Astrocyte of the spinal cord (primary cell): ENCODE results near the gene KCNJ6.

Experiments
- DNase-seq: peaks from one replicate; pipeline ENCODE4 v3.0.0; 2011; ENCODE audit warnings: low read depth, low spot score
- H3K4me3 ChIP-seq: 2 replicates; pipeline ENCODE4 v1.5.1; 2011; ENCODE audit warnings: low read depth, mild to moderate bottlenecking, low read length, moderate library complexity
- CTCF ChIP-seq: IDR thresholded peaks from 2 replicates; pipeline ENCODE4 v1.5.1; 2012; ENCODE audit warnings: low read depth, mild to moderate bottlenecking, low read length, inconsistent platforms
- in situ Hi-C: cut with HindIII; loops from 2 replicates; pipeline ENCODE4 v1.10.0; 2017; ENCODE audit warnings: low sequenced_read_pairs

Gene KCNJ6

GRCh38 chr21:37916310-37917051, at the start of gene KCNJ6:
Gene KCNJ6, minus strand, starts transcription at chr21:37916457. Its CDS starts 75,775 bp downstream, at chr21:37840682.
- DNase-seq = peak; percentile 54
- H3K4me3 ChIP-seq = peak within 1 kb of the TSS; percentile 21
- in situ Hi-C loops = no loop called here
- TF ChIP-seq CTCF = peak; percentile 80

- DNase-seq = no peak
- no peak for TF ChIP-seq CTCF
- no peak overlapping the region for H3K4me3 ChIP-seq
- in situ Hi-C loops = no loop called here
Measured at GRCh38 chr21:37965088-37965805, 49.0 kb upstream of the KCNJ6 start.

GRCh38 chr21:37958537-37958936, 42.3 kb upstream of the KCNJ6 start:
- TF ChIP-seq CTCF = no peak
- no peak overlapping the region for H3K4me3 ChIP-seq
- no peak for DNase-seq
- in situ Hi-C loops = no loop called here

- H3K4me3 ChIP-seq = no peak overlapping the region
- no peak for TF ChIP-seq CTCF
- DNase-seq = no peak
- in situ Hi-C loops = no loop called here
Measured at GRCh38 chr21:37956772-37957171, 40.5 kb upstream of the KCNJ6 start.

GRCh38 chr21:37945036-37945435, 28.8 kb upstream of the KCNJ6 start:
- in situ Hi-C loops = no loop called here
- DNase-seq = no peak
- no peak overlapping the region for H3K4me3 ChIP-seq
- no peak for TF ChIP-seq CTCF

- DNase-seq = no peak
- in situ Hi-C loops = no loop called here
- no peak overlapping the region for H3K4me3 ChIP-seq
- TF ChIP-seq CTCF = no peak
Measured at GRCh38 chr21:37944496-37944895, 28.2 kb upstream of the KCNJ6 start.
